CD4-positive, alpha-beta T cell (primary cell): Measurements from ENCODE around the gene PLCL1. TPM values are rescaled to one million over a fixed set of nuclear protein-coding genes. Genes with fewer than 3 reads are reported as not detected.

ENCODE experiments used
- ATAC-seq: fragments of 200-7000 bp; cut with Tn5 transposase; one replicate; pipeline ENCODE4 v1.10.0; 2022; ENCODE audit warnings: mild to moderate bottlenecking; ENCODE audit not compliant: poor library complexity
- CTCF ChIA-PET: fragments of 350-600 bp; sonication (Branson Sonifier 250); formaldehyde crosslinking; loops from one replicate; lab custom pipeline; 2021; ENCODE audit warnings: antibody characterized with exemption, inconsistent platforms; lab: Charles Lee
- POLR2A ChIA-PET: fragments of 350-600 bp; sonication (Branson Sonifier 250); formaldehyde crosslinking; loops from one replicate; lab custom pipeline; 2021; ENCODE audit warnings: antibody characterized with exemption, inconsistent platforms; lab: Charles Lee
- DNase-seq, 14 experiments: peaks; one replicate each; pipeline ENCODE4 v3.0.0-alpha.2; 2013 to 2020; ENCODE audit warnings: mixed read lengths in 2 of 14
- H3K27ac ChIP-seq, 2 donors: one replicate each; pipeline versions ENCODE4 v1.5.1 to v1.7.0; 2013; ENCODE audit warnings: low read length in 2 of 2, low read depth in 1 of 2, mild to moderate bottlenecking in 1 of 2
- H3K27me3 ChIP-seq, 2 experiments: 1 replicate in 1 of 2; 2 replicates in 1 of 2; pipeline versions ENCODE4 v1.6.1 to v1.7.0; 2013; ENCODE audit warnings: low read length in 2 of 2, control low read depth in 1 of 2, mild to moderate bottlenecking in 1 of 2, moderate library complexity in 1 of 2; ENCODE audit not compliant: insufficient read depth in 2 of 2, control insufficient read depth in 1 of 2
- H3K36me3 ChIP-seq: one replicate; pipeline ENCODE4 v1.6.1; 2013; ENCODE audit warnings: low read length, control low read depth; ENCODE audit not compliant: insufficient read depth
- H3K4me1 ChIP-seq: one replicate; pipeline ENCODE4 v1.6.1; 2013; ENCODE audit warnings: low read length, control low read depth; ENCODE audit not compliant: insufficient read depth
- H3K4me3 ChIP-seq: one replicate; pipeline ENCODE4 v1.5.1; 2013; ENCODE audit warnings: mild to moderate bottlenecking, low read length, moderate library complexity
- H3K9me3 ChIP-seq, 2 experiments: 1 replicate in 1 of 2; 2 replicates in 1 of 2; pipeline versions ENCODE4 v1.6.1 to v1.7.0; 2013; ENCODE audit warnings: low read length in 2 of 2, mild to moderate bottlenecking in 2 of 2, control low read depth in 1 of 2, moderate library complexity in 1 of 2; ENCODE audit not compliant: control insufficient read depth in 1 of 2, insufficient read depth in 1 of 2
- H3K27ac Mint-ChIP-seq: one replicate; pipeline ENCODE4 v1.8.0; 2020; ENCODE audit warnings: mixed read lengths
- H3K27me3 Mint-ChIP-seq: one replicate; pipeline ENCODE4 v1.8.0; 2021; ENCODE audit warnings: mixed read lengths
- H3K36me3 Mint-ChIP-seq: one replicate; pipeline ENCODE4 v1.8.0; 2021; ENCODE audit warnings: low read depth, mixed read lengths
- H3K4me1 Mint-ChIP-seq: one replicate; pipeline ENCODE4 v1.8.0; 2021; ENCODE audit warnings: low read depth, mixed read lengths
- H3K4me3 Mint-ChIP-seq: one replicate; pipeline ENCODE4 v1.8.0; 2020; ENCODE audit warnings: mild to moderate bottlenecking, mixed read lengths
- H3K9me3 Mint-ChIP-seq: one replicate; pipeline ENCODE4 v1.8.0; 2020; ENCODE audit warnings: mixed read lengths
- CTCF ChIP-seq: fragments of 200-600 bp; IDR thresholded peaks from one replicate; pipeline ENCODE4 v1.8.0; 2022; ENCODE audit warnings: antibody characterized with exemption, mild to moderate bottlenecking
- intact Hi-C, 2 experiments: fragments of 100-400 bp; cut with DNase I in 1 of 2; cut with micrococcal nuclease in 1 of 2; formaldehyde crosslinking; loops; one replicate each; pipeline versions ENCODE4 v1.15.1 to v1.9.0; 2023 to 2025; cut with DNase I, micrococcal nuclease
- total RNA-seq, 174 experiments: library from RNA in 2 of 174; stranded (reverse) in 2 of 174; gene quantifications; one replicate each; pipeline ENCODE4 v1.2.3 and lab custom pipeline; 2021 to 2026

PLCL1 gene
- total RNA-seq, 2 experiments from 2014 or later, result 27.0 to 28.3 TPM

- Histone ChIP-seq H3K9me3 (no peaks in the 10 kb centered on the region), H3K4me3 (no peak overlapping the region), H3K4me1 (no peaks in the 10 kb centered on the region), H3K27me3 (no peaks in the 10 kb centered on the region), H3K36me3 (no peaks in the 10 kb centered on the region), H3K27ac (no peak overlapping the region)
- H3K27ac Mint-ChIP-seq, result no peak overlapping the region
- H3K36me3 Mint-ChIP-seq, result no peaks in the 10 kb centered on the region
- POLR2A ChIA-PET, result no interaction called here
- TF ChIP-seq CTCF, result peak; percentile 42
- intact Hi-C loops, result loop anchor here (1.0 kb wide), 3 partner anchors 216 to 251 kb away; partner anchors contain the start of gene PLCL1 (in 1 of the 2)
- no peak overlapping the region for H3K4me3 Mint-ChIP-seq
- DNase-seq, result peak; percentile 15 to 70 (median 37)
- ATAC-seq, result peak; percentile 81
- H3K4me1 Mint-ChIP-seq, result peaks cover 49% of the 10 kb centered on the region
- no peaks in the 10 kb centered on the region for H3K9me3 Mint-ChIP-seq
- H3K27me3 Mint-ChIP-seq, result no peaks in the 10 kb centered on the region
- CTCF ChIA-PET, result interaction anchor here (0.6 kb wide), 1 partner anchor 23 kb away, joined by 3 read pairs; no protein-coding TSS in a partner anchor
These were observed 249.9 kb downstream of the PLCL1 start for GRCh38 chr2:198054299-198054698.

DNA sequence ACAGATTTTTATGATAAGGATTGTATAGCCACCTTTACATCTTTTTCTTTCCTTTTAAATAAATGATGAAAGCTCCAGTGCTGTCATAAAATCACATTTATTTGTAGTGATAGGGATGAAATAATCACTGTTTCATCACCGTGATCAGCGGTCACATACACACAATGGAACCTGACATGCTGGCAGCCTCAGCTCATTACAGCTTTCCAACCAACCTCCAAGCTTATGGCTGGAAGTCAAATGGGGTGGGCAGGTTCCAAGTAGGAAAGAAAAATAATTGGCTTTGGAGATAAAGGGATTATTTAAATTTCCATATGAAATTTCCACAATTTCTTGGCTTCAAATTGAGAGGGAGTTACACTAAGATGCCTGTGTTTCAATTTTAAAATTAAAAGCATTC lies 251.3 kb downstream of the PLCL1 start:
- Mint-ChIP-seq H3K27me3 (no peaks in the 10 kb centered on the region), H3K27ac (no peak overlapping the region), H3K9me3 (no peaks in the 10 kb centered on the region), H3K36me3 (no peaks in the 10 kb centered on the region), H3K4me1 (peaks cover 45% of the 10 kb centered on the region), H3K4me3 (no peak overlapping the region)
- Histone ChIP-seq H3K36me3 (no peaks in the 10 kb centered on the region), H3K9me3 (no peaks in the 10 kb centered on the region), H3K4me1 (no peaks in the 10 kb centered on the region), H3K27me3 (no peaks in the 10 kb centered on the region), H3K27ac (no peak overlapping the region), H3K4me3 (no peak overlapping the region)
- TF ChIP-seq CTCF, result no peak
- ChIA-PET POLR2A (no interaction called here), CTCF (interaction anchor here (1.6 kb wide), 1 partner anchor 242 kb away, joined by 3 read pairs; no protein-coding TSS in a partner anchor)
- intact Hi-C loops, result loop anchor here in 1 of 2 experiments (5.0 kb wide), 1 partner anchor 237 kb away; no protein-coding TSS in a partner anchor
- DNase-seq (no peak), ATAC-seq (no peak)

- ChIA-PET CTCF (interaction anchor here (1.2 to 1.6 kb wide), 2 partner anchors 175 to 243 kb away, joined by 3 read pairs; no protein-coding TSS in a partner anchor), POLR2A (interaction anchor here (1.3 kb wide), 1 partner anchor 248 kb away, joined by 4 read pairs; no protein-coding TSS in a partner anchor)
- Mint-ChIP-seq H3K27me3 (no peaks in the 10 kb centered on the region), H3K4me3 (no peak overlapping the region), H3K27ac (no peak overlapping the region), H3K36me3 (no peaks in the 10 kb centered on the region), H3K4me1 (peaks cover 45% of the 10 kb centered on the region), H3K9me3 (no peaks in the 10 kb centered on the region)
- Histone ChIP-seq H3K9me3 (no peaks in the 10 kb centered on the region), H3K4me3 (no peak overlapping the region), H3K36me3 (no peaks in the 10 kb centered on the region), H3K27ac (no peak overlapping the region), H3K4me1 (no peaks in the 10 kb centered on the region), H3K27me3 (no peaks in the 10 kb centered on the region)
- DNase-seq, result no peak
- no peak for TF ChIP-seq CTCF
- ATAC-seq, result no peak
- intact Hi-C loops, result loop anchor here in 1 of 2 experiments (5.0 kb wide), 1 partner anchor 235 kb away; no protein-coding TSS in a partner anchor
These were observed 252.4 kb downstream of the PLCL1 start for GRCh38 chr2:198056836-198057235.
